K562 (cell line): ENCODE measurements around the gene NEU3. TPM values are rescaled to one million over a fixed set of nuclear protein-coding genes. Genes with fewer than 3 reads are reported as not detected.
A peak's percentile ranks its signal among the peaks of the same experiment; 100 is the strongest.

Experiments
- ARID2 ChIP-seq: fragments of 450-650 bp; IDR thresholded peaks from 2 replicates; pipeline ENCODE4 v1.6.1; 2017; ENCODE audit warnings: antibody characterized with exemption, mild to moderate bottlenecking
- BACH1 ChIP-seq: fragments of 200-800 bp; sonication (Bioruptor generic); IDR thresholded peaks from 2 replicates; pipeline ENCODE4 v1.6.1; 2016; ENCODE audit warnings: missing genetic modification characterization, missing compliant biosample characterization
- CREB1 ChIP-seq, 2 experiments: sonication (generic) in 1 of 2; formaldehyde crosslinking in 1 of 2; IDR thresholded peaks; 2 replicates each; pipeline versions ENCODE4 v1.6.1 to v1.8.0; 2012 to 2022; ENCODE audit warnings: inconsistent platforms in 1 of 2, mild to moderate bottlenecking in 1 of 2, missing genetic modification reagents in 1 of 2, moderate library complexity in 1 of 2
- FOS ChIP-seq: IDR thresholded peaks from 3 replicates; pipeline ENCODE4 v1.6.1; 2011; ENCODE audit not compliant: insufficient read length; ENCODE audit errors: extremely low read depth
- FOXP1 ChIP-seq: sonication (generic); formaldehyde crosslinking; IDR thresholded peaks from 2 replicates; pipeline ENCODE4 v1.8.0; 2022; ENCODE audit warnings: mild to moderate bottlenecking, missing genetic modification reagents
- GATA2 ChIP-seq: sonication (generic); formaldehyde crosslinking; IDR thresholded peaks from 2 replicates; pipeline ENCODE4 v1.4.0; 2020; ENCODE audit warnings: mild to moderate bottlenecking, missing genetic modification reagents
- GTF2E2 ChIP-seq: fragments of 200-800 bp; sonication (Bioruptor generic); IDR thresholded peaks from 2 replicates; pipeline ENCODE4 v1.6.1; 2016; ENCODE audit warnings: missing genetic modification characterization, missing compliant biosample characterization
- JUND ChIP-seq, 2 experiments: IDR thresholded peaks; 2 replicates in 1 of 2; 3 replicates in 1 of 2; pipeline ENCODE4 v1.6.1; 2011; ENCODE audit warnings: borderline replicate concordance in 2 of 2, low read depth in 2 of 2, low read length in 2 of 2, improper control_type of control experiment in 1 of 2, missing biosample characterization in 1 of 2, missing genetic modification characterization in 1 of 2, missing genetic modification reagents in 1 of 2
- MTA1 ChIP-seq: fragments of 450-650 bp; IDR thresholded peaks from 2 replicates; pipeline ENCODE4 v1.6.1; 2017; ENCODE audit warnings: borderline replicate concordance
- MXI1 ChIP-seq: IDR thresholded peaks from 2 replicates; pipeline ENCODE4 v1.6.1; 2011; ENCODE audit warnings: low read depth, mild to moderate bottlenecking, improper control_type of control experiment, low read length
- NEUROD1 ChIP-seq: fragments of 150-350 bp; IDR thresholded peaks from 2 replicates; pipeline ENCODE4 v1.6.1; 2014; ENCODE audit warnings: borderline replicate concordance, low read length, low read depth; ENCODE audit not compliant: partially characterized antibody
- PTBP1 ChIP-seq: fragments of 200-400 bp; formaldehyde crosslinking; IDR thresholded peaks from 2 replicates; pipeline ENCODE4 v1.6.1; 2017; ENCODE audit warnings: low read depth, low read length
- RBM15 ChIP-seq: fragments of 200-400 bp; formaldehyde crosslinking; IDR thresholded peaks from 2 replicates; pipeline ENCODE4 v1.6.1; 2018; ENCODE audit warnings: mild to moderate bottlenecking, low read length, moderate library complexity; ENCODE audit not compliant: insufficient read depth
- RUNX1 ChIP-seq: sonication (generic); IDR thresholded peaks from 2 replicates; pipeline ENCODE4 v1.6.1; 2016; ENCODE audit warnings: antibody characterized with exemption, low read depth
- SETDB1 ChIP-seq: IDR thresholded peaks from one replicate; pipeline ENCODE4 v1.6.1; 2012; ENCODE audit warnings: low read length, control low read depth, inconsistent platforms
- SMC3 ChIP-seq: conservative IDR thresholded peaks from 2 replicates; pipeline ENCODE4 v1.6.1; 2011; ENCODE audit warnings: low read depth, low read length, improper control_type of control experiment; ENCODE audit not compliant: insufficient read depth
- ZNF133 ChIP-seq: fragments of 250-450 bp; sonication (Bioruptor Pico); IDR thresholded peaks from 2 replicates; pipeline ENCODE4 v1.4.0; 2020; ENCODE audit warnings: mild to moderate bottlenecking
- ZNF263 ChIP-seq: sonication (generic); formaldehyde crosslinking; IDR thresholded peaks from 2 replicates; pipeline ENCODE4 v1.8.0; 2022; ENCODE audit warnings: mild to moderate bottlenecking, missing genetic modification reagents, borderline replicate concordance
- ZNF347 ChIP-seq: fragments of 450-650 bp; formaldehyde crosslinking; IDR thresholded peaks from 2 replicates; pipeline ENCODE4 v1.4.0; 2020; ENCODE audit warnings: low read depth, mild to moderate bottlenecking, moderate library complexity
- ZNF707 ChIP-seq: fragments of 250-450 bp; sonication (Bioruptor Pico); conservative IDR thresholded peaks from 2 replicates; pipeline ENCODE4 v1.8.0; 2022; ENCODE audit warnings: inconsistent platforms, mild to moderate bottlenecking, moderate library complexity
- polyA plus RNA-seq, 8 experiments: library from polyadenylated mRNA; depleted of rRNA in 4 of 8; stranded (reverse) in 5 of 8; unstranded in 3 of 8; fragments of >200 nt; fragmentation: Nextera tagmentation in 2 of 8; fragmentation: Illumina TruSeq in 1 of 8; extraction: Ambion mirVana in 2 of 8; extraction: Trizol in 1 of 8; gene quantifications; 2 replicates each; pipeline versions ENCODE4 v1.2.1 to v1.2.3, GENCODE V29; 2011 to 2014; ENCODE audit warnings: inconsistent platforms in 1 of 8, missing spikeins in 1 of 8
- total RNA-seq, 7 experiments: library from RNA; depleted of rRNA in 6 of 7; stranded (reverse); fragments of >200 nt in 6 of 7; fragmentation: Illumina TruSeq in 2 of 7; extraction: Trizol in 2 of 7; gene quantifications; 2 replicates each; pipeline versions ENCODE4 v1.2.1 to v1.2.3, GENCODE V29; 2011 to 2021; ENCODE audit warnings: low replicate concordance in 1 of 7
- TF ChIP-seq, protein P1 (sequence below), 2 experiments: fragments of 450-650 bp; IDR thresholded peaks; 2 replicates each; pipeline ENCODE4 v1.6.1; 2018; ENCODE audit warnings: mild to moderate bottlenecking in 2 of 2, low read depth in 1 of 2; ENCODE audit not compliant: partially characterized antibody in 2 of 2

The NEU3 gene
- total and polyA plus RNA-seq, 9 of the 15 experiments (the other 6 are each of a cell fraction or from before 2014, with no cell fraction given): 6.2 to 41.3 (median 31.1) TPM

DNA sequence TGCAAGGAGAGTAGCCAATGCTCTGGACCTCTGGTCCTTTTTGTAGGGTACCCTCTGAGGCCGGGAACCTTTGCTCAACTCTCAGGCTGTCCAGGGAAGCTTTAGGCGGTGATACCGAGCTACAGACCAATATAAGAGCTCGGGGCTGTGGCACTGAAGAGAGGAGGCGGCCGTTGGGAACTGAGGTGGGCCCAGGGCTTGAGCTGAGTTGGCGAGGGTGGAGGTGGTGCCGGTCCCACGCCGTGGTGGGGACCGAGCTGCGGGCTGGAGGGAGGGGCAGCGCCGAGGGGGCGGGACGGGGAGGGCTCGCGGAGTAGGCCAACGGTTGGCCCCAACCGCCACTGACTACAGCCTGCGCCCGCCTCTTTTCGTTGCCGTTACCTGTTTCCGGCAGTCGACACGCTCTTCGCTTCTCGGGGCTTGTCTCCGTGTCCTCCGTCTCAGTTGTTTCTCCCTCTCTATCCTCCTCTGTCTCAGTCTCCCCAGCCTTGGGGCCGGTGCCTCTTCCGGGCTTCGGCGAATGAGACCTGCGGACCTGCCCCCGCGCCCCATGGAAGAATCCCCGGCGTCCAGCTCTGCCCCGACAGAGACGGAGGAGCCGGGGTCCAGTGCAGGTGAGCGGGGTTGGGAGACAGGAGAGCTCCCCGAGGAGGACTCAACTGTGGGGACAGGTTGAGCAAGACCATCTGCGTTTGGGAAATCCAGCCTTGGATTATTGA lies at the start of gene NEU3 (continued):
- TF ChIP-seq SMC3 (no peak), NEUROD1 (no peak), BACH1 (tag) (no peak), RBM15 (no peak), ZNF347 (no peak), ARID2 (no peak), SETDB1 (no peak), RUNX1 (no peak), PTBP1 (no peak), ZNF263 (CRISPR knock-in tag) (no peak; the same call in 1 of the 2 replicates), MXI1 (0 out of 2 replicates have a peak, but pooled peaks have one; percentile 33), GATA2 (CRISPR knock-in tag) (no peak), FOXP1 (CRISPR knock-in tag) (0 out of 2 replicates have a peak, but pooled peaks have one; percentile 47), ZNF707 (no peak), CREB1 (IDR thresholded peaks at IDR 0.05) (no peak), CREB1 (CRISPR knock-in tag; IDR thresholded peaks at IDR 0.05) (no peak), MTA1 (no peak), GTF2E2 (peak; percentile 88; the same call in 1 of the 2 replicates), FOS (no peak), ZNF133 (CRISPR knock-in tag) (no peak), JUND (IDR thresholded peaks at IDR 0.05; ENCODE audit: borderline replicate concordance, low read depth, low read length) (peak; percentile 31; the same call in 1 of the 2 replicates), JUND (tag; IDR thresholded peaks at IDR 0.05; ENCODE audit: borderline replicate concordance, low read depth, low read length) (no peak)
- TF ChIP-seq, protein P1, sequence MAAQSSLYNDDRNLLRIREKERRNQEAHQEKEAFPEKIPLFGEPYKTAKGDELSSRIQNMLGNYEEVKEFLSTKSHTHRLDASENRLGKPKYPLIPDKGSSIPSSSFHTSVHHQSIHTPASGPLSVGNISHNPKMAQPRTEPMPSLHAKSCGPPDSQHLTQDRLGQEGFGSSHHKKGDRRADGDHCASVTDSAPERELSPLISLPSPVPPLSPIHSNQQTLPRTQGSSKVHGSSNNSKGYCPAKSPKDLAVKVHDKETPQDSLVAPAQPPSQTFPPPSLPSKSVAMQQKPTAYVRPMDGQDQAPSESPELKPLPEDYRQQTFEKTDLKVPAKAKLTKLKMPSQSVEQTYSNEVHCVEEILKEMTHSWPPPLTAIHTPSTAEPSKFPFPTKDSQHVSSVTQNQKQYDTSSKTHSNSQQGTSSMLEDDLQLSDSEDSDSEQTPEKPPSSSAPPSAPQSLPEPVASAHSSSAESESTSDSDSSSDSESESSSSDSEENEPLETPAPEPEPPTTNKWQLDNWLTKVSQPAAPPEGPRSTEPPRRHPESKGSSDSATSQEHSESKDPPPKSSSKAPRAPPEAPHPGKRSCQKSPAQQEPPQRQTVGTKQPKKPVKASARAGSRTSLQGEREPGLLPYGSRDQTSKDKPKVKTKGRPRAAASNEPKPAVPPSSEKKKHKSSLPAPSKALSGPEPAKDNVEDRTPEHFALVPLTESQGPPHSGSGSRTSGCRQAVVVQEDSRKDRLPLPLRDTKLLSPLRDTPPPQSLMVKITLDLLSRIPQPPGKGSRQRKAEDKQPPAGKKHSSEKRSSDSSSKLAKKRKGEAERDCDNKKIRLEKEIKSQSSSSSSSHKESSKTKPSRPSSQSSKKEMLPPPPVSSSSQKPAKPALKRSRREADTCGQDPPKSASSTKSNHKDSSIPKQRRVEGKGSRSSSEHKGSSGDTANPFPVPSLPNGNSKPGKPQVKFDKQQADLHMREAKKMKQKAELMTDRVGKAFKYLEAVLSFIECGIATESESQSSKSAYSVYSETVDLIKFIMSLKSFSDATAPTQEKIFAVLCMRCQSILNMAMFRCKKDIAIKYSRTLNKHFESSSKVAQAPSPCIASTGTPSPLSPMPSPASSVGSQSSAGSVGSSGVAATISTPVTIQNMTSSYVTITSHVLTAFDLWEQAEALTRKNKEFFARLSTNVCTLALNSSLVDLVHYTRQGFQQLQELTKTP (IDR thresholded peaks at IDR 0.05; ENCODE audit: low read depth in 1 of 2, partially characterized antibody in 2 of 2): peak in 1 of 2 experiments; percentile 34
